Stimulated activated CD8-positive, alpha-beta memory T cell treated with anti-CD3 and anti-CD28 coated beads, Interleukin-7, amount 100 ng/mL, for 24 hours (primary cell): ENCODE measurements around the gene TMEM184B.
"Not testable (repeated sequence)": the region's sequence is repeated elsewhere in the genome, so short reads cannot be mapped to it uniquely, and the experiment has no call there.

ENCODE experiments used
- DNase-seq: peaks from one replicate; pipeline ENCODE4 v3.0.0-alpha.2; 2020; ENCODE audit warnings: low read depth

Gene TMEM184B

DNA sequence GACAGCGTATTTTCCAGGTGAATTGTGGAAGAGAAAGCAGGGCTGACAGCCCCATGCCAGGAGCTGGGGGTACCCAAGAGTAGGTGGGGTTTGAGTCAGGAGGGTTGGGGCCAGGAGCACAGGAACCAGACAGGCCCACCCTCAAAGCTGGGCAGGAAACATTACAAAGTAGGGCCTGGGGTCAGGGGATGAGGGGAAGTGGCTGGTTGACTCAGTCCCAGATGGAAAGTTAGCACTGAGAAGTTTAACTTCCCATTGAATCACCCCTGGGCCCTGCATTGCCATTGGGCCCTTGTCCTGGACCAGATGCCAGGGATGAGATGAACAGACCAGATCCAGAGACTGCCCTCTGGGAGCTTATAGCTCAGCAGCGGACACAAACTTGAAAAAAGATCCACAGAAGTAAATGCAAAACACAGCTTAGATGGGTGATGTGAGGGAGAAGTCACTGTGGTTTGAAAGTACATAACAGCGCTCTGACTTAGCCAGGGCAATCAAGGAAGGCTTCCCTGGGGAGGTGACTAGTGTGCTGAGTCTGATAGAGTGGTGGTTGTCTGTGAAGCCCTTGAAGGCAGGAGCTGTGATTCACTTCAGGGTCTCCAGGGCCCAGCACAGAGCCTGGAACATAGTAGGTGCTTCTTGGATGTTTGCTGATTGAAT lies 68.8 kb downstream of the TMEM184B start:
- DNase-seq: no peak

DNA sequence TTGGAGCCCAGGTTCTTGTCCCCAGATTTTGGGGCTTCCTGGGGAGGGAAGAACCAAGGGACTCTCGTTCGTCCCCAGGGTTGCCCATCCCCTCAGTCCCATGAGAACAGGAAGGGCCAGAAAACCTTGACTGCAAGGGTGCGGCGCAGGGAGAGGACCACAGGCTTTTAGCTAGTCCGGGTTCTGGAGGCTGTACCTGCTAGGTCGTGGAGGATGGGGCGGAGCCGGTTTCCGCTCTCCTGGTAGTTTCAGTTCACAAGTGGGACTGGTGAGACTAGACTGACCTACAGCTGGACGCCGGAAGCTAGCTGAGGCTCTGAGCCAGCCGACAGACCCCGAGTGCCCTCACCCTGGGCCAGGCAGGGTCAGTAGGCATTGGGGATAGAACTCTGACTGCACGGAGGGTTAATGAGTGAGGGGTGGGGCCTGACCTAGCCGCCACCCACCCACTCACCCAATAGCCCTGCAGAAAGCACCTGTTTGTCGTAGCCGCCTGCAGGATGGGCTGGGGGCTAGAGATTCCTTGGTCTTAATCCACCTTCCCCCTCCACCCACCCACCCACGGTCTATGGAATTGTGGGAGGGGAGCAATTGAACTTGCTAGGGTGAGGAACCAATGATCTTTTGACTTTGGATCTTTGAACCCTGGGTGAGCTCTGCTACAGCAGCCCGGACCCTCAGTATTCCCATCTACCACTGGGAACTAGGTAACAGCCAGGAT lies 69.6 kb downstream of the TMEM184B start:
- no peak for DNase-seq

DNA sequence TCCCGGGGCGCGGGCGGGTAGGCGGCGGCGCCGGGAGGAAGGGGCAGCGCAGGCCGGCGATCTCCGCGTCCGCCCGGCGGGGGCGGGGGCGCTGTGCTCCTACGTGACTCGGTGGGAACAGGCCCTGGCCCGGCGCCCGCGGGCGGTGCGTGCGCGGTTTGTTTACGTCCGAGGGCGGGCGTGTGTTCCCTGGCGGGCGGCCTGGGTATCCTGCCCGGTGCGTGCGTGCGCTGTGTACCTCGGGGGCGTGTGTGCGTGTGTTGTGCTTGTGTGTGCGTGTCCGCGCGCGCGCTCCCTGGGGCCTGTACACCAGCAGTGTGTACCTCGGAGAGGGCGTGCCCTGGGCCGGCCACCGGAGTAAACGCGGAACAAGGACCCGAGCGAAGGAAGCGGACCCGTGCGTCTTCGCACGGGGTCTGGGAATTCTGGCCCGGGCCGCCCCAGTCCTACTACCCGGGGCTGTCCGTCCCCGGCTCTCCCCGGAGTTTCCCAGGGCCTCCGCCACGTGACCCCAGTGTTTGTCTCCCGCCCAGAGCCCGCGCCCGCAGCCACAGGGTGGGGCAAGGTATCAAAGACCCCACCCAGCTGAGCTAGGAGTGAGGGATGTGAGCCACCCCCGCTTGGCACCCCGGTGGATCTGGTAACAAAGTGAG lies 70.2 kb downstream of the TMEM184B start:
- no peak for DNase-seq

DNA sequence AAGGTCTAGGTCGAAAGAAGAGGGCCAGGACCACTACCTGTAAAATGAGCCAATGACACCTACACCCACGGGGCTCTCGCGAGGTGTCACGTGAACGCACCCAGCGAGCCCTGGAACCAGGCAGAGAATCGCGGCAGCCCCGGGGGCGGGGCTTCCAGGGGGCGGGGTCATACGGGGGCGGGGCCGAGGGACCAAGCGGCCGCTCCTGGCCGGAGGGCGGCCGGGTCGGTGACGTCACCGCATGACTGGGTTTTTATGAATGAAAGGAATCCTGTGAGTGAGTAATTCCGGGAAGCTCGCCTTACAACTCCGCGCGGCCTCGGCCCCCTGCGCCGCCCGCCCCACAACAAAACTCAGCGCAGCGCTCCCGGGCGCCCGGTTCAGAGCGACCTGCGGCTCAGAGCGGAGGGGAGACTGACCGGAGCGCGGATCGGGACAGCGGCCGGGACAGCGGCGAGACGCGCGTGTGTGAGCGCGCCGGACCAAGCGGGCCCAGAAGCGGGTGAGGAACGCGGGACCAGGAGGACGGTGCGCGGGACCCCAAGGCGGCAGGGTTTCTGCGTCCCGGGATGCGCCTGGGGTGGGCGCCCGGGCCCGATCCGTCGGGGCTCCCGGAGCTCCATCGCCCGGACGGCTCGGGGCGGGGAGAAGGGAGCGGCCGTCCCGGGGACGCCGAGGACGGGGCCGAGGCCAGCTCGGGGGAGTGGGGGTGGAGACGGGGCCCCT lies 70.9 kb downstream of the TMEM184B start, which contains the start of gene MAFF:
TSS of gene MAFF (plus strand) at position 284 of the 726 bp plus-strand sequence. CDS start 11,860 bp downstream, outside the sequence.
- peak; percentile 83 for DNase-seq

DNA sequence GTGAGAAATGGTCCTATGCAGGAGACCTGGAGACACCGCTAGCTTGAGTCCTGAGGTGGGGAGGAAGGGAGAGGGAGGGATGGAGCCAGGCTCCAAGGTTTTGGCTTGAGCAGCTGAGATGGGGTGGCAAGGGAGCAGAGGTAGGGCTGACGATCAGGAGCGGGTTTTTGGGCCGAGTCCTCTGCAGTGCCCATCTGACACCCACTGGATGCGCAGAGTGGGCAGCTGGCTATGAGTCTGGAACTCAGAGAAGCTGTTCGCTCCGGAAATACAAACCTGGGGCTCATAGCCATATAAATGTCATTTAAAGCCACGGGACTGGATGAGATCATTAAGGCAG lies 71.5 kb downstream of the TMEM184B start:
- DNase-seq: no peak

DNA sequence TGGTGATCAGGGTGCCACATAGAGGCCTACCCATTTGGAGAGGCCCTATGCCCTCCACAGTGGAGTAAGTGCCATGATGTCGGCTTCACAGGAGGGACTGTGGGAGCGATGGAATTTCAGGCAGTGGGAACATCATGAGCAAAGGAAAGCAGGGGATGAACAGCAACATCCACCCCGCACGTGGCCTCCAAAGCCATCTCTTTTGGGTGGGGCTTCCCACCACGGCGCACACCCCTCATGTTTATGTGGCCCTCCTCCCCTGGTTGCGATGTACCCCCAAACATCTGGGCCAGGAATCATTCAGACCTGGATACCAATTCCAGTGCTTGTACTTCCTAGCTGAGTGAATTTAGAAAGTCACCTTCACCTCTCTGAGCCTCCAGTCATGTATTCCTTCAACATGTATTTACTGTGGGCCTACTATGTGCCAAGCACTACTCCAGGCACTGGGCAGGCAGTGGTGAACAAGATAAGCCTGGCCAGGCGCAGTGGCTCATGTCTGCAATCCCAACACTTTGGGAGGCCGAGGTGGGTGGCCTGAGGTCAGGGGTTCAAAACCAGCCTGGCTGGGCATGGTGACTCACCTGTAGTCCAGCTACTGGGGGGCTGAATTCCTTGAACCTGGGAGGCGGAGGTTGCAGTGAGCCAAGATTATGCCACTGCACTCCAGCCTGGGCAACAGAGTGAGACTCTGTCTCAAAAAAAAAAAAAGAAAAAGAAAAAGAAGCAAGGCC lies 72.8 kb downstream of the TMEM184B start:
- DNase-seq: no peak

DNA sequence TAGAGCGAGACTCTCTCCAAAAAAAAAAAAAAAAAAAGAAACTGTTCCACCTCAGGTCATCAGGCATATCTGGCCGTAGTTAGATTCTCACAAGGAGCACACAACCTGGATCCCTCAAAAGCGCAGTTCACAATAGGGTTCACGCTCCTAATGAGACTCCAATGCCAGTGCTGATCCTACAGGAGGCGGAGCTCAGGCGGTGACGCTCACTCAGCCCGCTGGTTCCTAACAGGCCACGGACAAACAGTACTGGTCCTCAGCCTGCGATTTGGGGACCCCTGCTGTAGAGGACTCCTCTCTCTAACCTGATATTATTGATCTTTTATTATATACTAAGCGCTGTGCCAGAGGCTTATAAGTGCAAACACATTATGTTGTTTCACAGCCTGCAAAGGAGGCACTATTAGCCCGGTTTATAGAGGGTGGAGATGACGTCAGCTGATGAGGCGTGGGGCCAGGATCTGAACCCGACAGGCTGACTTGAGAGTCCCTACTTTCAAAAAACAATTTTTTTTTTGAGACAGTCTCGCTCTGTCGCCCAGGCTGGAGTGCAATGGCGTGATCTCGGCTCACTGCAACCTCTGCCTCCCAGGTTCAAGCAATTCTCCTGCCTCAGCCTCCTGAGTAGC lies 75.9 kb downstream of the TMEM184B start:
- DNase-seq: no peak

DNA sequence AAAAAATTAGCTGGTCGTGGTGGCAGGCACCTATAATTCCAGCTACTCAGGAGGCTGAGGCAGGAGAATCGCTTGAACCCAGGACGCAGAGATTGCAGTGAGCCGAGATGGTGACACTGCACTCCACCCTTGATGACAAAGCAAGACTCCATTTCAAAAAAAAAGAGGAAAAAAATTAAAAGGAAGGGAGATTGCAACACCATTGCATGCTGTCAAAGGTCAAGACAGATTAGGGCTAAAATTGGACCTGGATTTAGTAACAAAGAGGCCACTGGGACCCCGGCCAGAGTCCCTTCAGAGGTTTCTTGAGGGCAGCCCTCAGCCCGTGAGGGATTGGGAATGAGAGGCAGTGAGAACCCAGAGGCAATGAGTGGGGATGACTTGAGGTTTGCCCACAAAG lies 79.2 kb downstream of the TMEM184B start:
- no peak for DNase-seq

DNA sequence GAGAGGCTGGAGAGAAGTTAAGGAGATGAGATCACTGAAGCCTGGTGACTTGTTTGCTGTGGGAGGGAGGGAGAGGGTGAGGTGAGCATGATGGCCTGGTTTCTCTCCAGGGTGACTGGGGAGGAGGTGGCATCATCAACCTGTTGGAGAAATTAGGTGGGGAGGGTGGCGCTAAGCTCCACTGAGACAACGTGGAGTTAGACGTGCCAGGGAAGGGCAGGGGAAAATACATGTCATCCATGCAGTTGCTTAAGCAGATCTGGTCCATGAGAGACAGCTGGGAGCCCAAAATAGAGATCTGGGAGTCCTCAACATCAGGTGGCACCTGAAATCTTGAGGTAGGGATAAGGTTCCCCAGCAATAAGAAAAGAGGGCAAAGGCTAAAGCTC lies 80.3 kb downstream of the TMEM184B start:
- no peak for DNase-seq

DNA sequence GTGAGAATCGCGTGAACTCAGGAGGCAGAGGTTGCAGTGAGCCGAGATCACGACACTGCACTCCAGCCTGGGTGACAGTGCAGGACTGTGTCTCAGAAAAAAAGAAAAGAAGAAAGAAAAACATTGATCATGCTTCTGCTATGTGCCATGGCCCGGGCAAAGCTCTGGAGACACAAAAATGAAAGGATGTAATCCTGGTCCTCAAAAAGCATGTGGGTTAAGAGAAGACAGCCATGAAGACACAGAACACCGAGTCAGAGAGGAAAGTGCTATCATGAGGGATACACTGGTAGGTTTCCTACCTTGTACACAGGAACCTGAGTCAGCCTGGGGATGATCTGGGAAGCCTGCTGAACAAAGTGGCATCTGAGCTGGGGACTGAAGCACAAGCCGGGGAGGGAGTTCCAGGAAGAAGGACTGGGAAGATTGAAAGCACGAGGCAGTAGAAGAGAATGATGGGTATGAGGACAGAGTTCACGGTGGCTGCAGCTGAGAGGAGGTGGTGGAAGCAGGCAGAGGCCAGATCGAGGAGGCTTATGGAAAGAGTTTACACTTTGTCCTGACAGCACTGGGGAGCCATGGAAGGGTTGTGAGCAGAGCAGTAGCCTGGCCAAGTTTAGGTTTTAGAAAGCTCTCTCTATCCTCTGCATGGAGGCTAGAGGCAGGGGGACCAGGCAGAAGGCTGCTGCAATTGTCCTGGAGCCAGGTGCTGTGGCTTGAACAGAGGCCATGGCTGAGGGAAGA lies 80.9 kb downstream of the TMEM184B start:
- DNase-seq: no peak

DNA sequence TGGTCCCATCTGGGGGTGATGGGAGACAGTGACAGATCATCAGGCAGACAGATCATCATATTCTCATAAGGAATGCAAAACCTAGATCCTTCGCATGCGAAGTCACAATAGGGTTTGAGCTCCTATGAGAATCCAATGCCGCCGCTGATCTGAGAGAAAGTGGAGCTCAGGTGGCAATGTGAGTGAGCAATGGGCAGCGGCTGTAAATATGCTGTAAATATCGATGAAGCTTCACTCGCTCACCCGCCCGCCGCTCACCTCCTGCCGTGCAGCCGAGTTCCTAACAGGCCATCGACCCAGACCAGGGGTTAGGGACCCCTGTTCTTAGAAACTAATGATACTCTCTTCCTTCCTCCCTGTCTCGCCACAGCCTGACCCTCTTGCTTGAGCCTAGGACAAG lies 81.8 kb downstream of the TMEM184B start:
- DNase-seq: no peak

DNA sequence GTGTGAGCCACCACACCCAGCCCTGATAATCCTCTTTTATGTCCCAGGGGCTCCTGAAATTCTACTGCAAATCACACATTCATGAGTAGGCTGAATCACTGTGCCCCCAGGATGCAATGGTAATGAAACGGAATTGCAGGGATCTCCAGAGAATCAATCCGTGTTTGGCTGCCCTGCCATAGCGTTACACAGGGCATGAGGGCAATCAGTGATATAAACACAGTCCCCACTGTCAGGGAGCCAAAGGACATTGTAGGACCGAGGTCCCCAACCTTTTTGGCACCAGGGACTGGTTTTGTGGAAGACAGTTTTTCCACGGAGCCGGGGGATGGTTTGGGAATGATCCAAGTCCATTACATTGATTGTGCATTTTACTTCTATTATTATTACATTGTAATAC lies 82.2 kb downstream of the TMEM184B start:
- DNase-seq: no peak

DNA sequence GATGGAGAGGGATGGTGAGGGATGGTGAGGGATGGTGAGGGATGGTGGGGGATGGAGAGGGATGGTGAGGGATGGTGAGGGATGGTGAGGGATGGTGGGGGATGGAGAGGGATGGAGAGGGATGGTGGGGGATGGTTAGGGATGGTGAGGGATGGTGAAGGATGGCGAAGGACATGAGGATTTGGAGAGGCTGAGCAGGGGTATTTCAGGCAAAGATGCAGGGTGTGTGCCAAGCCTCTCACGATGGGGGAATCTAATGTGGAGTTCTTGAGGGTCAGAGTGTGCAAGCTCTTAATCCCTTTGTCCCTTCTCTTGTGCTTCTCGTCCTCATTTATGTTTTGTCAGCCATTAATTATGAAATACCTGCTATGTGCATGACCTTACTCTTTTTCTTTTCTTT lies 83.7 kb downstream of the TMEM184B start:
- DNase-seq: no peak

DNA sequence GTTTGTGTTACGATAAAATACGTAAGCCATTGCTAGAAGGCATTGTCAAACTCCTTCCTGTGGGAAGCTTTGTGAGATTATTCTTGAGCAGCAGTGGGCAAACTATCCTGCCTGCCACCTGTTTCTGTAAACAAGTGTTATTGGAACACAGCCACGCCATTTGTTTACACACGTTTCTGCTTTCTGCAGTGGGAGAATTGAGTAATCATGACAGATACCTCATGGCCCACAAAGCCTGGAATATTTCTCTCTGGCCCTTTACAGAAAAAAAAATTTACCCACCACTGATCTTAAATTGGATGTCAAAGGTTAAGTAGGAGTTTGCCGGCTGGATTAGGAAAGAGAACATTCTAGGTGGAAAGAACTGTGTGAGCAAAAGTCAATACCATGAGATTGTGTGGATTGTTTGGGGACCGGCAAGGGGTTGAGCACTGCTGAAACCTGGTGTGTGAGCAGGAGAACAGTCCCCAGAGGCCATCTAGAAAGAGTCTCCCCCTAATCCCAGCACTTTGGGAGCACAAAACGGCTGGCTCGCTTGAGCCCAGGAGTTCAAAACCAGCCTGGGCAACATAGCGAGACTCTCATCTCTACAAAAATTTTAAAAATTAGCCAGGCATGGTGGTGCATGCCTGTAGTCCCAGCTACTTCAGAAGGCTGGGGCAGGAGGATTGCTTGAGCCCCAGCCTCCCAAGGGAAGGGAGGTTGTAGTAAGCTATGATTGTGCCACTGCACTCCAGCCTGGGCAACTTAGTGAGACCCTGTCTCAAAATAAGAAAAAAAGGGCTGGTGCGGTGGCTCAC lies 85.2 kb downstream of the TMEM184B start:
- no peak for DNase-seq

DNA sequence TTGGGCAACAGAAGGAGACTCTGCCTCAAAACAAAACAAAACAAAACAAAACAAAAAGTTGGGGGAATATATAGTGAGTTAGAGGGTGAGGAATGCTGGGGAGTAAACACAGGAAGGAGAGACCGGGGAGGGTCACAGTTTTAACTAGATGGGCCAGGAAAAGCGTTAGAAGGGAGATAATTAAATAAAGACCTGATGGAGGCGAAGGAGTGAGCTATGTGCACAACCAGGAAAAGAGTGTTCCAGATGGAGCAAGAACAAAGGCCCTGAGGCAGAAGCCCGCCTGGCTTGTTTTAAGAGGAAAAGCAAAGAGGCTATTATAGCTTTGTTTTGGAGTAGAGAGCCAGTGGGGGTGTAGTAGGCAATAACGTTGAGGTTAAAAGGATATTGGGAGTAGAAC lies 86.4 kb downstream of the TMEM184B start:
- no peak for DNase-seq

DNA sequence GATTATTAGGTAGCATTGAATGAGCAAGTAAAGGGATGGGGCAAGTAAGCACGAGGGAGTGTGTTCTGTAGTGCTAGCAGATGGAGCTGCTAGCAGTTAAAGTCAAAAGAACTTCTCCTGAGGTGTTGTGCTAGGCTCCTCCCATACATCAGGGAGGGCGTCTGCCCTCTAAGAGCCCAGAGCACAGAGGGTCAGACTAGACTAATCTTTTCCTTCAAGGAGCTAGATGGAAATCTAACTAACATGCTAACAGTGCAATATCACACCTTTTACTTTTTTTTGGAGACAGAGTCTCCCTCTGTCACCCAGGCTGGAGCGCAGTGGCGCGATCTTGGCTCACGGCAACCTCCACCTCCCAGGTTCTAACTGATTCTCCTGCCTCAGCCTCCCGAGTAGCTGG lies 88.0 kb downstream of the TMEM184B start:
- DNase-seq: no peak

DNA sequence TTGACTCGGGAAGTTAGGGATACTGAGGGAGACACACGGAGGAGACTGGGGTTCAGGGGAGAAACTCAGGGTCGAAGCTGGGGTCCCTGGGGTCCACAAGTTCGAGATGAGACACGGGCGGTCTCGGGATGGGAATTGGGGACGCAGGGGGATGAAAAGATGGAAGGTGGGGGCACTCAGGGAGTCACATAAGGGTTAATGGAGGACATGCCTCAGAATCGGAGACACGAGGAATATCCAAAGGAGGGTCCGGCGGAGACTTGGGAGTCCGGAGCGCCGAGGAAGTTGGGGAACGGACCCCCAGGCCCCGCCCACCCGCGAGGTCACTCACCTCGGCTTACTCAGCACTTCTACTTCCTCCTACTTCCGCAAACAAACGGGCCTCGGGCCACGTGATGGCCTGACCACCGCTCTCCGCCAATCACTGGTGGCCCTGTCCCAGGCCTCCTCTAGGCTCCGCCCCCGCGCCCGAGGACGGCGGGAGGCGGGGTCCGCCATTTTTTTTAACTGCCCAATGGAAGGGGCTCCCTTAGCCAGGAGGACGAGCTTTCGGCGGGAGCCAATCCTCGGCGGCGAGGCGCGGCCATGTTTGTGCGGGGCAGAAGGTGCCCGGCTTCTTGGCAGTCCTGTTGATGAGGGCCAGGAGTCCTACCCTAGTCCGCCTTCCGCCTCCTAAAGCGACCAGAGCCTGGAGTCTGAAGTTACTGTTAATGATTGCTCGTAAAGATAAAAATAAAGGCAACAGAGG lies 91.2 kb downstream of the TMEM184B start, which contains the start of gene PLA2G6:
TSS of gene PLA2G6 (minus strand) at position 378 of the 748 bp plus-strand sequence. CDS start 12,404 bp downstream, outside the sequence.
- DNase-seq: peak; percentile 92

DNA sequence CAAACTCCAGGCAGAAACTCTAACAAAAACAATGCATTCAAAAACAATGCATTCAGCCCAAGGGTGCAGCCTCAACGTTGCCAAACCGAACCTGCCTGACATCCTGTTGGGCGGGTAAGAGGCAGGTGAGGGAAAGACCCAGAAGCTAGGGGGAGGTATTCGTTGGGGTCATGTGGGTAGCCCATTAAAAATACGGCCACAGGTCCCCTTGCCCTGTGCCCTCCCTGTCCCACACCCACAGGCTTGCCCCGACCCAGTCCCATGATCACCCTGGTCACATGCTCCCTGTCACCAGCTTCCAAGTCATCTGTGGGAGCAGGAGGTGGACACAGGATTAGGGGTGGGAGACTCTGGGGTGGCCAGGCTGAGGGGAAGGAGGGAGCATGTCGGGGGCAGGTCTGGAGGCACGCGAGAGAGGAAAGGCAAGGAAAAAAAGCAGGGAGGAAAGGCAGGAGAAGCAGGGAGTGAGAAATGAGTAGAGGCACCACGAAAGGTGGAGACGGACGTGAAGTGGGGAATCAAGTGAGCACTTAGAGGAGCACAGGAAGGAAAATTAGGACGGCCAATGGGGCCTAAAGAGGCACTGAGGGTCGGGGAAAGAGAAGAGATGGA lies 91.9 kb downstream of the TMEM184B start:
- DNase-seq: no peak

DNA sequence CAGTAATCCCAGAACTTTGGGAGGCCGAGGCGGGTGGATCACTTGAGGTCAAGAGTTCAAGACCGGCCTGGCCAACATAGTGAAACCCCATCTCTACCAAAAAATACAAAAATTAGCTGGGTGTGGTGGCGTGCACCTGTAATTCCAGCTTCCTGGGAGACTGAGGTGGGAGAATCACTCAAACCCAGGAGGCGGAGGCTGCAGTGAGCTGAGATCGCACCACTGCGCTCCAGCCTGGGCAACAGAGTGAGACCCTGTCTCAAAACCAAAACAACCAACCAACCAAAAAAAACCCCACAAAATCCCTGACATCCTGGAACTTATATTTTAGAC lies 94.2 kb downstream of the TMEM184B start:
- not testable (repeated sequence) for DNase-seq
